CD14-positive monocyte (primary cell): Measurements from ENCODE around the gene DDX31. TPM values are rescaled to one million over a fixed set of nuclear protein-coding genes. Genes with fewer than 3 reads are reported as not detected.

ENCODE experiments used
- DNase-seq, 3 donors: peaks; one replicate each; pipeline ENCODE4 v3.0.0-alpha.2; 2011 to 2022
- H2AFZ ChIP-seq: 2 replicates; pipeline ENCODE4 v1.6.0; 2012; ENCODE audit warnings: mild to moderate bottlenecking, low read depth, low read length, inconsistent platforms; ENCODE audit not compliant: insufficient read depth, poor library complexity, severe bottlenecking
- H3K27ac ChIP-seq, 2 donors: 1 replicate in 1 of 2; 2 replicates in 1 of 2; pipeline ENCODE4 v1.5.1; 2012 to 2013; ENCODE audit warnings: low read length in 2 of 2, control low read depth in 1 of 2, inconsistent platforms in 1 of 2, low read depth in 1 of 2, mild to moderate bottlenecking in 1 of 2
- H3K27me3 ChIP-seq, 2 donors: one replicate each; pipeline versions ENCODE4 v1.6.0 to v1.6.1; 2011 to 2013; ENCODE audit warnings: low read length in 2 of 2; ENCODE audit not compliant: control insufficient read depth in 2 of 2, insufficient read depth in 2 of 2
- H3K36me3 ChIP-seq, 2 donors: replicated peaks in 1 of 2; 1 replicate in 1 of 2; 2 replicates in 1 of 2; pipeline versions ENCODE4 v1.5.1 to v1.6.1; 2012 to 2013; ENCODE audit warnings: low read length in 2 of 2, control low read depth in 1 of 2, inconsistent platforms in 1 of 2, mild to moderate bottlenecking in 1 of 2; ENCODE audit not compliant: insufficient read depth in 2 of 2, control insufficient read depth in 1 of 2
- H3K4me1 ChIP-seq, 2 donors: 1 replicate in 1 of 2; 2 replicates in 1 of 2; pipeline versions ENCODE4 v1.5.1 to v1.6.1; 2012 to 2013; ENCODE audit warnings: low read length in 2 of 2, control low read depth in 1 of 2, inconsistent platforms in 1 of 2, mild to moderate bottlenecking in 1 of 2, moderate library complexity in 1 of 2; ENCODE audit not compliant: insufficient read depth in 2 of 2, control insufficient read depth in 1 of 2
- H3K4me2 ChIP-seq: replicated peaks from 2 replicates; pipeline ENCODE3; 2012; ENCODE audit warnings: low read length, moderate library complexity, mild to moderate bottlenecking; ENCODE audit not compliant: poor library complexity, severe bottlenecking; ENCODE audit errors: extremely low read depth
- H3K4me3 ChIP-seq, 3 experiments: fragments of 200-600 bp in 1 of 3; sonication (generic) in 1 of 3; replicated peaks in 1 of 3; 1 replicate in 2 of 3; 2 replicates in 1 of 3; pipeline ENCODE4 v1.5.1; 2011 to 2013; ENCODE audit warnings: low read length in 3 of 3, mild to moderate bottlenecking in 3 of 3, control low read depth in 2 of 3, low read depth in 2 of 3, inconsistent platforms in 1 of 3, moderate library complexity in 1 of 3
- H3K79me2 ChIP-seq: 2 replicates; pipeline ENCODE4 v1.6.0; 2012; ENCODE audit warnings: mild to moderate bottlenecking, control low read depth, inconsistent platforms, low read length, moderate library complexity; ENCODE audit not compliant: insufficient read depth
- H3K9ac ChIP-seq: 2 replicates; pipeline ENCODE4 v1.6.0; 2017; ENCODE audit warnings: low read length, mild to moderate bottlenecking; ENCODE audit not compliant: insufficient read depth, poor library complexity, severe bottlenecking
- H3K9me3 ChIP-seq, 2 donors: replicated peaks in 1 of 2; 1 replicate in 1 of 2; 2 replicates in 1 of 2; pipeline versions ENCODE4 v1.5.1 to v1.6.1; 2012 to 2013; ENCODE audit warnings: low read length in 2 of 2, control low read depth in 1 of 2; ENCODE audit not compliant: control insufficient read depth in 1 of 2, insufficient read depth in 1 of 2
- H4K20me1 ChIP-seq: 2 replicates; pipeline ENCODE4 v1.6.0; 2012; ENCODE audit warnings: mild to moderate bottlenecking, low read length, control low read depth, moderate library complexity; ENCODE audit not compliant: insufficient read depth
- H3K27ac Mint-ChIP-seq, 7 donors: one replicate each; pipeline ENCODE4 v1.8.0; 2020; ENCODE audit warnings: mild to moderate bottlenecking in 7 of 7, mixed read lengths in 7 of 7, moderate library complexity in 6 of 7, inconsistent platforms in 2 of 7
- H3K27me3 Mint-ChIP-seq, 3 donors: one replicate each; pipeline ENCODE4 v1.8.0; 2021 to 2022; ENCODE audit warnings: low read depth in 3 of 3, mild to moderate bottlenecking in 3 of 3, mixed read lengths in 3 of 3, moderate library complexity in 3 of 3, inconsistent platforms in 1 of 3
- H3K36me3 Mint-ChIP-seq, 2 donors: one replicate each; pipeline ENCODE4 v1.8.0; 2020; ENCODE audit warnings: mixed read lengths in 2 of 2, inconsistent platforms in 1 of 2, mild to moderate bottlenecking in 1 of 2
- H3K4me1 Mint-ChIP-seq: one replicate; pipeline ENCODE4 v1.8.0; 2020; ENCODE audit warnings: mild to moderate bottlenecking, mixed read lengths
- H3K4me3 Mint-ChIP-seq, 2 donors: one replicate each; pipeline ENCODE4 v1.8.0; 2020; ENCODE audit warnings: mild to moderate bottlenecking in 2 of 2, mixed read lengths in 2 of 2, moderate library complexity in 1 of 2
- H3K9me3 Mint-ChIP-seq, 7 donors: one replicate each; pipeline ENCODE4 v1.8.0; 2020 to 2022; ENCODE audit warnings: mixed read lengths in 7 of 7, mild to moderate bottlenecking in 6 of 7, moderate library complexity in 6 of 7, inconsistent platforms in 2 of 7
- CTCF ChIP-seq: fragments of 200-600 bp; IDR thresholded peaks from one replicate; pipeline ENCODE4 v1.8.0; 2022; ENCODE audit warnings: antibody characterized with exemption, mild to moderate bottlenecking
- WGBS: methylation state at CpG from one replicate; pipeline ENCODE4 v1.1.5; 2013; ENCODE audit warnings: missing lambda C conversion rate; ENCODE audit not compliant: insufficient coverage; 5-methylcytosine and 5-hydroxymethylcytosine counted together
- intact Hi-C, 2 donors: fragments of 100-400 bp; cut with micrococcal nuclease; formaldehyde crosslinking; loops; one replicate each; pipeline versions ENCODE4 v1.15.0 to v1.15.1; 2023
- polyA plus RNA-seq, 3 donors: library from polyadenylated mRNA; depleted of rRNA in 1 of 3; unstranded in 2 of 3; stranded (reverse) in 1 of 3; fragments of 300-500 nt in 2 of 3; fragments of >200 nt in 1 of 3; fragmentation: Illumina TruSeq in 2 of 3; gene quantifications; 1 replicate in 2 of 3; 2 replicates in 1 of 3; pipeline ENCODE4 v1.2.3, GENCODE V29; 2012 to 2021

DDX31 gene
- polyA plus RNA-seq, 3 donors, result 1.1 to 4.2 (median 1.5) TPM

- no peak overlapping the region for H3K9ac ChIP-seq
- no peaks in the 10 kb centered on the region for H3K79me2 ChIP-seq
- H3K4me1 ChIP-seq, result no peaks in the 10 kb centered on the region
- H3K4me3 Mint-ChIP-seq, result no peak overlapping the region
- no CpG with 5 or more reads among the region's 2 CpGs for WGBS
- no peak overlapping the region for H3K4me2 ChIP-seq
- peaks cover 23 to 25% of the 10 kb centered on the region in 2 donors for H3K36me3 Mint-ChIP-seq
- H2AFZ ChIP-seq, result no peak overlapping the region
- no peak overlapping the region for H3K4me3 ChIP-seq
- H3K27ac ChIP-seq, result no peak overlapping the region
- H4K20me1 ChIP-seq, result no peaks in the 10 kb centered on the region
- DNase-seq, result peak in 2 of 3 donors; percentile 15 to 43
- H3K9me3 Mint-ChIP-seq, result peaks cover 16 to 44% (median 39%) of the 10 kb centered on the region in 7 donors
- no peaks in the 10 kb centered on the region for H3K4me1 Mint-ChIP-seq
- H3K9me3 ChIP-seq, result peaks cover 10 to 26% of the 10 kb centered on the region in 2 donors
- peaks cover 16 to 33% of the 10 kb centered on the region in 2 donors for H3K36me3 ChIP-seq
- H3K27me3 ChIP-seq, result no peaks in the 10 kb centered on the region
- intact Hi-C loops, result no loop called here
- H3K27ac Mint-ChIP-seq, result no peak overlapping the region
- peaks cover 0 to 2% (median 0%) of the 10 kb centered on the region in 3 donors for H3K27me3 Mint-ChIP-seq
- TF ChIP-seq CTCF, result peak; percentile 17
Measured at GRCh38 chr9:132694144-132694543, 24.4 kb upstream of the DDX31 start.

GRCh38 chr9:132690696-132691095 is 20.9 kb upstream of the DDX31 start:
- intact Hi-C loops, result no loop called here
- Histone ChIP-seq H2AFZ (no peak overlapping the region), H4K20me1 (no peaks in the 10 kb centered on the region), H3K4me1 (no peaks in the 10 kb centered on the region), H3K9ac (no peak overlapping the region), H3K36me3 (peaks cover 42 to 67% of the 10 kb centered on the region in 2 donors), H3K4me3 (no peak overlapping the region), H3K27me3 (no peaks in the 10 kb centered on the region), H3K9me3 (no peaks in the 10 kb centered on the region), H3K27ac (no peak overlapping the region), H3K79me2 (no peaks in the 10 kb centered on the region), H3K4me2 (no peak overlapping the region)
- peaks cover 53 to 56% of the 10 kb centered on the region in 2 donors for H3K36me3 Mint-ChIP-seq
- H3K4me3 Mint-ChIP-seq, result no peak overlapping the region
- no peak for DNase-seq
- peaks cover 0 to 12% (median 6%) of the 10 kb centered on the region in 7 donors for H3K9me3 Mint-ChIP-seq
- H3K27ac Mint-ChIP-seq, result peak overlapping the region in 1 of 7 donors; percentile 46
- no peaks in the 10 kb centered on the region for H3K4me1 Mint-ChIP-seq
- no peak for TF ChIP-seq CTCF
- no CpG with 5 or more reads among the region's 1 CpG for WGBS
- H3K27me3 Mint-ChIP-seq, result peaks cover 0 to 2% (median 0%) of the 10 kb centered on the region in 3 donors
